NCI-H460 (cell line): ENCODE data around the gene GLB1L3. TPM values are rescaled to one million over a fixed set of nuclear protein-coding genes. Genes with fewer than 3 reads are reported as not detected.
"Not testable (repeated sequence)": the region's sequence is repeated elsewhere in the genome, so short reads cannot be mapped to it uniquely, and the experiment has no call there.

ENCODE experiments used
- DNase-seq: peaks from one replicate; pipeline ENCODE4 v3.0.0-alpha.2; 2016; ENCODE audit warnings: low read depth; ENCODE audit errors: extremely low read depth
- total RNA-seq: library from RNA; depleted of rRNA; stranded (reverse); fragments of >200 nt; shearing (Covaris generic); gene quantifications from 2 replicates; pipeline ENCODE4 v1.2.3, GENCODE V29; 2014

Gene GLB1L3
- total RNA-seq, 1 experiment from 2014 or later = 0.54 TPM

GRCh38 chr11:134273317-134273712 lies 2.9 kb upstream of the GLB1L3 start:
- no peak for DNase-seq

DNA sequence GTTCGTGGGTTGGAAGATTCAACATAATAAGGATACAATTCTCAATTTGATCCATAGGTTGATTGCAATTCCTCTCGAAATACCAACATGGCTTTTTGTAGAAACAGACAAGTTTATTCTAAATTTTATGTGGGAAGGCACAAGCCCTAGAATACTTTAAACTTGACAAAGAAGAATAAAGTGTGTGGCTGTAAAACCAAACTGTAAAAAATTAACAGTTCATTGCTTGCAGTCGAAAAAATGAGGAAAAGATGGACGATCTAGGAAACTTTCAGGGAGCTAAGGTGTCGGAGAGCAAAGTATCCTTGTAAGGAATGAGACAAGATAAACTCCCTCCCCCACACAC lies 1.0 kb upstream of the GLB1L3 start:
- DNase-seq = no peak

DNA sequence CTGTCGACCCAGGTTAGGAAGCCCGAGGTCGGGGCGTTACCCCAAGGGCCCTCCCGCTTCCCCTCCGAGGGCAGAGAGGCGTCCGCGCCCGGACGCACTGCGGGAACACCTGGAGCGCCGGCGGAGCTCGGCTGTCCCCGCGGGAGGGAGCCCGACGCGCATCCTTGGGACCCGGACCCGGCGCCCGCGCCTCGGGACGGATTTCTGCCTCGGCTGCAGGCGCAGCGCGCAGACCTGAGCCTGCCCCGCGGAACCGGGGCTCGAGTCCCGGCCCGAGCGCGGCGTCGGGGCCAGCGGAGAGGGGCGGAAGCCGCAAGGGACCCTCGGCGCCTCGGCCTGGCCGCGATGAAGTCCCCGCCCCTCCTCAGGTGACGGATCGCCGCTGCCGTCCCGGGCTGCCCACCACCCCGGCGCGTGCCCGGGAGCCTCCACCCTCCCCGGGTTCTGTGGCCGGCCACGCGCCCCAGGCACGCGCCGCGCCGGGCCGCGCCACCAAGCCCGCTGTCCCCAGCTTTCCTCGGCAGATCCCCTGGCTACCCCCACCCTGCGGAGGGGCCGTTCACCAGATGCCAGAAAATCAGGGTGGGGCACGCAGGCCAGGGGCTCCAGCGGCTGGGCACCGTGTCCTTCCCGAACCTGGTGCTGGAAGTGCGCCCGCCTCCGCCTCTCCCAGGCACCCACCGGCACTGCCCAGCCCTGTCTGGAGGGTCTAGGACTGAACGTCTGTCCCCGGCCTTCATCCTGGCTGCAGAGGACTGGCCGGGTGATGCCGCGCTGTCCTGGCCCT lies 410 bp downstream of the GLB1L3 start:
- DNase-seq = no peak

- no peak for DNase-seq
Measured at GRCh38 chr11:134277183-134278001, 1.2 kb downstream of the GLB1L3 start.

- no peak for DNase-seq
Measured at GRCh38 chr11:134278356-134278755, 2.2 kb downstream of the GLB1L3 start.

DNA sequence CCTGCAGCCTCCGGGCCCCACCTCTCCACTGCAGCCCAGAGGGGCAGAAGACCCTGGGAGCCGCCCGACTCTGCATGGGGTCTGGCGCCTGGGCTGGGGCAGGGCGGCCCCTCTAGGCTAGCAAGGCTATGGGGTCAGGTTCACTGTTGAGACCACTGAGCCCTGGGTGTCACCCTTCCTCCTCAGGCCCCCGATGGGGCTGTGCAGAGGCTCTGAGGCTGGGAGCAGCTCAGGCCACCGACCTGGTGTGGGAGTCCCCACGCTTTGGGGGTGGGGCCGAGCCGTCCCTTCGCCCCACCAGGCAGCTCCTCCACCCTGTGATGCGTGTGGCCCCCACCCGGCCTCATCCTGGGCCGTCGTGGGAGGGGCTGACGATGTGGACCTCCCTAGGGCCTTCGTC lies 5.5 kb downstream of the GLB1L3 start:
- DNase-seq = not testable (repeated sequence)

- no peak for DNase-seq
Measured at GRCh38 chr11:134282121-134283045, 6.2 kb downstream of the GLB1L3 start.

DNA sequence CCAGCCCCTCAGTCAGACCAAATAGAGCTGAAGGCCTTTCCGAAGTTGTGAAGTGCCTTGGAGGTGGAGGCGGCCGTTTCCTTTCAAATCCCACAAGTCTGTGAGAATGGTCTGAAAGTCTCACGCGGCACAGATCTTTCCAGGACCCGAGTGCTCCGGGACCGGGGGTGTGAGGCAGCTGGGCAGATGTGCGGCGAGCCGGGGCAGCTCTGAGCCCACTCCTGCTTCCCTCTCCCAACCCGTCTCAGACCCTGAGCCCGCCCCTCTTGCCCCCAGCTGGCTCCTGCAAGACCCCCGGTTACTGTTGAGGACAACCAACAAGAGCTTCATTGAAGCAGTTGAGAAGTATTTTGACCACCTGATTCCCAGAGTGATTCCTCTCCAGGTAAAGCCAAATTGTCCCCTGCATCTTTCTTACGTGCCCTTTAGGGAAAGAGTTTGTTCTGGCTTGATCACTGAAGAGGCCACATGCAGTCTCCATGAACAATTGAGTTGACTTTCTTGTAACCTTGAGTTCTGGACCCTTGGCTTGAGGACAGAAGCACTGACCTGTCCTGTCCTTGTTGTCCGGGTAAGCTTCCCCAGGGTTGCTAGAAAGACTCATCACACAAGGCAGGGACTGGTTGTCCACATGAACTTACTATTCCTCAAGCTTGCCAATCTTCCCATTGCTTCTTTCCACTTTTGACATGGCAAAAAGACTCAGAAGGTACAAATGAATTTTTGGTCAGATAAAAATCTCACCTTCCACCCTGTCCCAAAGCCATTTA lies 7.5 kb downstream of the GLB1L3 start:
- no peak for DNase-seq

GRCh38 chr11:134284349-134284748 lies 8.2 kb downstream of the GLB1L3 start:
- not testable (repeated sequence) for DNase-seq

DNA sequence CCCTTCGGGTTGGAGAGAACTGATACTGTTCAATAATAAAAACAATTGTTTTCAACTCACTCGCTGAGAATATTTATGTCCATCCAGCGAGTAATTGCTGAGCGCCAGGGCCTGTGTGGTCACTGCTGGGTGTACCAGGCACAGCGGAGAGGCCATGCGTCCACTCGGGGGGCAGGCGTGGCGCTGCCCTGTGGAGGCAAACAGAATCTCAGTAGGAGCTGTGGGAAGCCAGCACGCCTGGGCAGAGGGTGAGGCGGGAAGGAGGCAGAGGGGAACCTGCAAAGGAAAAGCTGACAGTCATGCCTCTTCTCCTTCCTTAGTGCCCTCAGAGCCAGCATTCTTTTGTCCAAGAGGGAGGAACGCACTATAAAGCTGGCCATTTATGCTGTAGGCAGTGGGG lies 11.4 kb downstream of the GLB1L3 start:
- no peak for DNase-seq

DNA sequence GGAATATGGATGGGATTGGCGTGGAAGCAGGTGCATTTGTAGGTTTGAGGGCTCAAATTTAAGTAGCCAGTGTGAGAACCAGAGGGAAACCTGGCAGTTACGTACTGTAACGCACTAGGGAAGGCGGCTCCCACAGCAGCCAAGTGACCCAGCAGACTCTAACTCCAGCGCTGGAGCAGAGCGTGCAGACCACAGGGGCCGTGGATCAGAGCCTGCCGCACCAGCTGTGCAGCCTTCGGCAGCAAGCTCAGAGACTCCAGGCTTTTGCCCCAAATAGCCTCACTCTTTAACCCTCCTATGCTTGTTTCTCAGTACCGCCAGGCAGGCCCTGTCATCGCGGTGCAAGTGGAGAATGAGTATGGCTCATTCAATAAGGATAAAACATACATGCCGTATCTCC lies 12.3 kb downstream of the GLB1L3 start:
- no peak for DNase-seq

- no peak for DNase-seq
Measured at GRCh38 chr11:134289167-134289566, 13.0 kb downstream of the GLB1L3 start.

DNA sequence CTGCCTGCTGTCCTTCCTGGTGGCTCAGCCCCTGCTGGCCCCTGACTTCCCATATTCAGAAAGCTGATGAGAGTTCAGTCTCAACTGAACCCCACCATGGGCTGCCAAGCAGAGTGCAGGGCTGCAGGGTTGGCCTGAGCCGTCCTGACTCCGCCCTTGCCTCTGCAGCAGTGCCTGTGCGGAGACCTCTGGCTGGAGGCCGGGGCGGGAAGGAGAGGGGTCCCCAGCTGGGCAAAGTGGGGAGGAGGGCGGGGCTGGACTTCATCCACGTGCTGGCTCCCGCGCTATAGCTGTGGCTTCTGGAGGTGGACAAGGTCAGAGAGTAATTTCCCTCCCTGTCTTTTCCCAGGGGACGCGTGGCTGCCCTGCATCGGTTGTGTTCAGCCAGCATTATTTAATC lies 13.6 kb downstream of the GLB1L3 start:
- DNase-seq = no peak

DNA sequence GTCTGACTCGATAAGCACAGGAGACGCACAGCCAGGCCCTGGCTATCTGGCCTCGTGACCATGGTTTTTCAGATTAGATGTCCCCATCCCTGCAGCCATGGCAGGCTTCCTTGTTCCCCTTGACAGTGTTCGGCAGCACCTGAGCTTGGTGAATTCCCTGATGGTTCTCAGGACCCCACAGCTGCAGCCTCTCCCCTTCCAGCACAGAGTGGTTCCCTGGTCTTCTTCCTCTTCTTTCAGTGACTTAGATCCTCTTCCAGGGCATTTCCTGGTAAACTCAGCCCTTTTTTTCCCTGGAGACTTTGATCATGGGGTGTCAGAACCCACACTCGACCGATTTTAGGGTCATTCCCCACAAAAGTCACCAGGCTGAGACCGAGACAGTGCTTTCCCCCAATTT lies 14.5 kb downstream of the GLB1L3 start:
- no peak for DNase-seq

- DNase-seq = no peak
Measured at GRCh38 chr11:134291196-134291595, 15.0 kb downstream of the GLB1L3 start.

DNA sequence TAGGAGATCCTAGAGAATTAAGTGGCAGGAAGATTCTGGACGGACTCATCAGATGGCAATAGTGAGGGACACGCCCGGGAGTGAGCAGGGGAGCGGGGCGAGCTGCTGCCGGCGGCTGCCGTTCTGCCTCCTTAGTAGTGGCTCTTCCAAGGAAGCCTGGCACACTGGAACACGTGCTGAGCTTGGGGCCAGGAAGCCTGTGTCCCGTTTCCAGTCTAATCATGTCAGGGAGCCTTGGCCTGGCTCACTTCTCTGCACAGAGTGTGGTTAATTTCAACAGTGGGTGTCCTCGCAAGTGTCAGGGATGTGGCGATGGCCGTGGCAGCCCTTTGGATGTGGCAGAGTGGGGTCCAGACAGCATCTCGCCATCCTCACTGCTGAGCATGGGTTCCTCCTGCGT lies 16.5 kb downstream of the GLB1L3 start:
- no peak for DNase-seq

GRCh38 chr11:134293119-134294113 lies 17.2 kb downstream of the GLB1L3 start:
- no peak for DNase-seq

DNA sequence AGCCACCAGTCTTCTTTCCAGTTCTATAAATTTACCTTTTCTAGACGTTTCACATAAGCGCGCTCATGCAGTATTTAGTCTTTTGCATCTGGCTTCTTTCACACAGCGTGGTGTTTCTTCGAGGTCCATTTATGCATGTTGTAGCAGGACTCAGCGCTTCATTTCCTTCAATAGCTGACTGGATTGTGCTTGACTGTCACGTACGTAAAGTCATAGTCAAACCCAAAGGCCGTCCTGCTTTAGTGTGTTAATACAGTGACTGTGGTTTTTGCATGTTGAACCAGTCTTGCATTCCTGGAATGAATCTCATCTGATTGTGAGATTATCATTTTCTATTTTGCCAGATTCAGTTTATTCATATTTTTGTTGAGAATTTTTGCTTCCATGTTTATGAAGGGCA lies 18.5 kb downstream of the GLB1L3 start:
- no peak for DNase-seq

DNA sequence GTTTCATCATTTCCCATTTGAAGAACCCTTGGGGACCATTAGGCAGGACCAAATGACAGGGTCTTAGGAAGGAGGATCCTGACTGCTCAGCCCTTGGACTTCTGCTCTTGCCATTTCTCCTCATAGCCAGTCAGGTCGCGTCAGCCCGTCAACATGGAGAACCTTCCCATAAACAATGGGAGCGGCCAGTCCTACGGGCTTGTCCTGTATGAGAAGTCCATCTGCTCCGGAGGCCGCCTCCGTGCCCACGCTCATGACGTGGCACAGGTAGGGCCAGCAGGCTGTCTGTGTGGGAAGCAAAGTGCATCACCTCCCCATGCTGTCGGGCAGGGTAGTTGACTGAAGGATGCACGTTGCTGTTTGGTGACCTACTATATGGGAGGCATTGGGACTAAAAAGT lies 36.0 kb downstream of the GLB1L3 start:
- DNase-seq = no peak
